OCI-LY7 (cell line): ENCODE measurements around the gene PCDHGC4. TPM values are rescaled to one million over a fixed set of nuclear protein-coding genes. Genes with fewer than 3 reads are reported as not detected.

Experiments used
- BruUV-seq: library from RNA; stranded (reverse); fragments of 400-500 nt; replicated peaks from 2 replicates; lab custom pipeline; 2021; lab: Mats Ljungman, UMichigan
- CTCF ChIA-PET: fragments of 300-600 bp; sonication (Branson Sonifier 250); formaldehyde crosslinking; loops from one replicate; lab custom pipeline; 2022; ENCODE audit warnings: antibody characterized with exemption; ENCODE audit not compliant: unreplicated experiment; lab: Charles Lee
- POLR2A ChIA-PET: fragments of 300-600 bp; sonication (Branson Sonifier 250); formaldehyde crosslinking; loops from one replicate; lab custom pipeline; 2022; ENCODE audit warnings: antibody characterized with exemption; lab: Charles Lee
- DNase-seq: peaks from one replicate; pipeline ENCODE4 v3.0.0-alpha.2; 2015; ENCODE audit warnings: low spot score
- H2AFZ ChIP-seq: fragments of 200-600 bp; sonication (generic), shearing (Covaris generic); 2 replicates; pipeline ENCODE4 v1.6.1; 2014; ENCODE audit warnings: mild to moderate bottlenecking, antibody characterized with exemption, low read length, moderate library complexity
- H3K27ac ChIP-seq: fragments of 200-600 bp; sonication (generic); 2 replicates; pipeline ENCODE4 v1.5.1; 2014; ENCODE audit warnings: mixed run types, low read depth, mild to moderate bottlenecking, moderate library complexity, low read length, inconsistent platforms; ENCODE audit not compliant: poor library complexity, severe bottlenecking
- H3K36me3 ChIP-seq: fragments of 200-600 bp; sonication (generic); 2 replicates; pipeline ENCODE4 v1.6.1; 2014; ENCODE audit warnings: mild to moderate bottlenecking, antibody characterized with exemption, low read length, moderate library complexity, mixed read lengths; ENCODE audit not compliant: insufficient read depth
- H3K4me1 ChIP-seq: fragments of 200-600 bp; sonication (generic); 2 replicates; pipeline ENCODE4 v1.5.1; 2014; ENCODE audit warnings: mild to moderate bottlenecking, low read length; ENCODE audit not compliant: insufficient read depth, poor library complexity, severe bottlenecking
- H3K4me2 ChIP-seq: fragments of 200-600 bp; sonication (generic); 2 replicates; pipeline ENCODE4 v1.6.1; 2014; ENCODE audit warnings: mild to moderate bottlenecking, low read length
- H3K4me3 ChIP-seq: fragments of 200-600 bp; sonication (generic); 2 replicates; pipeline ENCODE4 v1.5.1; 2014; ENCODE audit warnings: mild to moderate bottlenecking, low read depth, low read length; ENCODE audit not compliant: poor library complexity, severe bottlenecking
- H3K79me2 ChIP-seq: fragments of 200-600 bp; sonication (generic); 2 replicates; pipeline ENCODE4 v1.6.1; 2016; ENCODE audit warnings: low read depth, mild to moderate bottlenecking, low read length, moderate library complexity, mixed read lengths; ENCODE audit not compliant: insufficient read depth
- H3K9me2 ChIP-seq: fragments of 200-600 bp; sonication (generic); 2 replicates; pipeline ENCODE4 v1.6.1; 2016; ENCODE audit warnings: mild to moderate bottlenecking, low read length, mixed read lengths; ENCODE audit not compliant: insufficient read depth
- H3K9me3 ChIP-seq: fragments of 200-600 bp; sonication (generic); 2 replicates; pipeline ENCODE4 v1.6.1; 2014; ENCODE audit warnings: mild to moderate bottlenecking, mixed run types, low read length, mixed read lengths
- H4K20me1 ChIP-seq: fragments of 200-600 bp; sonication (generic); 2 replicates; pipeline ENCODE4 v1.6.1; 2014; ENCODE audit warnings: mild to moderate bottlenecking, antibody characterized with exemption, low read length, moderate library complexity, mixed read lengths; ENCODE audit not compliant: insufficient read depth
- EZH2phosphoT487 ChIP-seq: fragments of 200-600 bp; sonication (generic); IDR thresholded peaks from 2 replicates; pipeline ENCODE4 v1.6.1; 2018; ENCODE audit warnings: low read depth, borderline replicate concordance, mild to moderate bottlenecking, mixed run types, antibody characterized with exemption, low read length, moderate library complexity, mixed read lengths
- intact Hi-C: fragments of 100-400 bp; cut with micrococcal nuclease; formaldehyde crosslinking; loops from one replicate; pipeline ENCODE4 v1.10.0; 2022; ENCODE audit not compliant: unreplicated experiment
- total RNA-seq, 2 experiments: library from RNA; depleted of rRNA in 1 of 2; stranded (reverse); fragments of >200 nt in 1 of 2; shearing (Covaris generic) in 1 of 2; gene quantifications; 2 replicates each; pipeline ENCODE4 v1.2.3, GENCODE V29; 2014 to 2022
- TF ChIP-seq, protein P1 (sequence below): fragments of 200-600 bp; sonication (generic); conservative IDR thresholded peaks from 2 replicates; pipeline ENCODE4 v1.5.1; 2014; ENCODE audit warnings: mild to moderate bottlenecking, antibody characterized with exemption, low read length, moderate library complexity, mixed read lengths

The PCDHGC4 gene
- total RNA-seq, 2 experiments from 2014 or later = 7.0 to 8.4 TPM

- POLR2A ChIA-PET = interaction anchor here (2.1 to 17.7 kb wide), 4 partner anchors 14 to 34 kb away, joined by 6 to 328 read pairs (median 14); no protein-coding TSS in a partner anchor
- TSS peak; percentile 54 for BruUV-seq
- Histone ChIP-seq H3K27ac (peak overlapping the region; percentile 99), H2AFZ (no peak overlapping the region), H3K4me2 (peak overlapping the region; percentile 94), H3K36me3 (peaks cover 53% of the 10 kb centered on the region), H4K20me1 (no peaks in the 10 kb centered on the region), H3K79me2 (peaks cover 15% of the 10 kb centered on the region; the same call in 1 of the 2 replicates), H3K4me3 (peak overlapping the region; percentile 65), H3K9me2 (no peaks in the 10 kb centered on the region), H3K9me3 (no peaks in the 10 kb centered on the region), H3K4me1 (peaks cover 100% of the 10 kb centered on the region)
- peak; percentile 26 for DNase-seq
- no peak for TF ChIP-seq EZH2phosphoT487
- TF ChIP-seq, protein P1, sequence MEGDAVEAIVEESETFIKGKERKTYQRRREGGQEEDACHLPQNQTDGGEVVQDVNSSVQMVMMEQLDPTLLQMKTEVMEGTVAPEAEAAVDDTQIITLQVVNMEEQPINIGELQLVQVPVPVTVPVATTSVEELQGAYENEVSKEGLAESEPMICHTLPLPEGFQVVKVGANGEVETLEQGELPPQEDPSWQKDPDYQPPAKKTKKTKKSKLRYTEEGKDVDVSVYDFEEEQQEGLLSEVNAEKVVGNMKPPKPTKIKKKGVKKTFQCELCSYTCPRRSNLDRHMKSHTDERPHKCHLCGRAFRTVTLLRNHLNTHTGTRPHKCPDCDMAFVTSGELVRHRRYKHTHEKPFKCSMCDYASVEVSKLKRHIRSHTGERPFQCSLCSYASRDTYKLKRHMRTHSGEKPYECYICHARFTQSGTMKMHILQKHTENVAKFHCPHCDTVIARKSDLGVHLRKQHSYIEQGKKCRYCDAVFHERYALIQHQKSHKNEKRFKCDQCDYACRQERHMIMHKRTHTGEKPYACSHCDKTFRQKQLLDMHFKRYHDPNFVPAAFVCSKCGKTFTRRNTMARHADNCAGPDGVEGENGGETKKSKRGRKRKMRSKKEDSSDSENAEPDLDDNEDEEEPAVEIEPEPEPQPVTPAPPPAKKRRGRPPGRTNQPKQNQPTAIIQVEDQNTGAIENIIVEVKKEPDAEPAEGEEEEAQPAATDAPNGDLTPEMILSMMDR = no peak
- intact Hi-C loops = loop anchor here (1.0 to 10.0 kb wide), 2 partner anchors 37 to 103 kb away; partner anchors contain the start of genes DIAPH1 and PCDHGC3
- CTCF ChIA-PET = interaction anchor here (1.0 to 9.6 kb wide), 5 partner anchors 15 to 81 kb away, joined by 5 to 138 read pairs (median 6); partner anchors contain the start of genes PCDHGA12 and PCDHGC3
These were observed 27.0 kb downstream of the PCDHGC4 start for GRCh38 chr5:141511771-141512325.

GRCh38 chr5:141512390-141512910 is 27.6 kb downstream of the PCDHGC4 start:
- Histone ChIP-seq H3K4me3 (peak overlapping the region; percentile 65), H4K20me1 (no peaks in the 10 kb centered on the region), H2AFZ (peak overlapping the region; percentile 31; the same call in 1 of the 2 replicates), H3K36me3 (peaks cover 59% of the 10 kb centered on the region), H3K9me3 (no peaks in the 10 kb centered on the region), H3K79me2 (peaks cover 15% of the 10 kb centered on the region; the same call in 1 of the 2 replicates), H3K4me2 (peak overlapping the region; percentile 94), H3K27ac (peak overlapping the region; percentile 99), H3K9me2 (no peaks in the 10 kb centered on the region), H3K4me1 (peaks cover 100% of the 10 kb centered on the region)
- DNase-seq = peak; percentile 90
- TF ChIP-seq, protein P1 = peak; percentile 98
- TF ChIP-seq EZH2phosphoT487 = no peak
- CTCF ChIA-PET = interaction anchor here (0.6 to 9.6 kb wide), 5 partner anchors 14 to 86 kb away, joined by 3 to 138 read pairs (median 6); partner anchors contain the start of genes PCDHGA12 and PCDHGC3
- POLR2A ChIA-PET = interaction anchor here (0.7 to 17.7 kb wide), 10 partner anchors 7 to 192 kb away, joined by 4 to 328 read pairs (median 6); partner anchors contain the start of genes PCDHGC3 and TAF7
- intact Hi-C loops = loop anchor here (1.0 to 10.0 kb wide), 2 partner anchors 37 to 102 kb away; partner anchors contain the start of genes DIAPH1 and PCDHGC3
- no TSS peak for BruUV-seq
